Lower leg skin (tissue), 3 donors: Measurements from ENCODE around the gene RNF207.

ENCODE experiments used
- POLR2A ChIP-seq, 2 donors: fragments of 450-650 bp; IDR thresholded peaks; one replicate each; pipeline ENCODE4 v1.6.1; 2016 to 2017; ENCODE audit warnings: antibody characterized with exemption in 2 of 2, mild to moderate bottlenecking in 1 of 2, moderate library complexity in 1 of 2
- TF ChIP-seq, protein P1 (sequence below), 3 donors: fragments of 450-650 bp; IDR thresholded peaks; one replicate each; pipeline ENCODE4 v1.5.1; 2016; ENCODE audit warnings: antibody characterized with exemption in 3 of 3, mild to moderate bottlenecking in 3 of 3, moderate library complexity in 2 of 3

GRCh38 chr1:6239213-6239752, 33.4 kb downstream of the RNF207 start:
- TF ChIP-seq, protein P1, sequence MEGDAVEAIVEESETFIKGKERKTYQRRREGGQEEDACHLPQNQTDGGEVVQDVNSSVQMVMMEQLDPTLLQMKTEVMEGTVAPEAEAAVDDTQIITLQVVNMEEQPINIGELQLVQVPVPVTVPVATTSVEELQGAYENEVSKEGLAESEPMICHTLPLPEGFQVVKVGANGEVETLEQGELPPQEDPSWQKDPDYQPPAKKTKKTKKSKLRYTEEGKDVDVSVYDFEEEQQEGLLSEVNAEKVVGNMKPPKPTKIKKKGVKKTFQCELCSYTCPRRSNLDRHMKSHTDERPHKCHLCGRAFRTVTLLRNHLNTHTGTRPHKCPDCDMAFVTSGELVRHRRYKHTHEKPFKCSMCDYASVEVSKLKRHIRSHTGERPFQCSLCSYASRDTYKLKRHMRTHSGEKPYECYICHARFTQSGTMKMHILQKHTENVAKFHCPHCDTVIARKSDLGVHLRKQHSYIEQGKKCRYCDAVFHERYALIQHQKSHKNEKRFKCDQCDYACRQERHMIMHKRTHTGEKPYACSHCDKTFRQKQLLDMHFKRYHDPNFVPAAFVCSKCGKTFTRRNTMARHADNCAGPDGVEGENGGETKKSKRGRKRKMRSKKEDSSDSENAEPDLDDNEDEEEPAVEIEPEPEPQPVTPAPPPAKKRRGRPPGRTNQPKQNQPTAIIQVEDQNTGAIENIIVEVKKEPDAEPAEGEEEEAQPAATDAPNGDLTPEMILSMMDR (IDR thresholded peaks at IDR 0.05) = no peak
- TF ChIP-seq POLR2A (IDR thresholded peaks at IDR 0.05) = no peak
